ENCODE data around the gene SPHK1. TPM values are rescaled to one million over a fixed set of nuclear protein-coding genes. Genes with fewer than 3 reads are reported as not detected.

SPHK1 gene
- total RNA-seq, 4 donors from 2014 or later = 17.0 to 37.0 (median 22.8) TPM

DNA sequence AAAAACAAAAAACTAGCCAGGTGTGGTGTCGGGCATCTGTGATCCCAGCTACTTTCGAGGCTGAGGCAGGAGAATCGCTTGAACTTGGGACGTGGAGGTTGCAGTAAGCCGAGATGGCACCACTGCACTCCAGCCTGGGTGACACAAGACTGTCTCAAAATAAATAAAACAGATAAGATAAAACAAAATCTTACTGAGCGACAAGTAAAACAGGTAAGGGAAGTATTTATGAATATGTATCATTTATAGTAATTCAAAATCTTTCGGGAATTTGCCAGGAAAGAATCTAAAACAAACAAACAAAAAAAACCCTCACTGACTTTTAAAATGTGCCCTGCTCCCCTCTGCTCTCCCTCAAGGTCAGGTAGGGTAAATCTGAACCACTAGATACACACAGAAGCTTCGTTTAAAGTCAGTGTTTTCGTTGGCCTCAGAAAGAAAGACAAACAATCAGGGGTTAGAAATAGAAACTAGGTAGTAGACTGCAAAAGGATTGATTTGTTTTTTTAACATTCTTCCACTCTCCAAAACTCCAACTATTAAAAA is 32.8 kb upstream of the SPHK1 start:
- H3K27me3 ChIP-seq = no peaks in the 10 kb centered on the region
- peaks cover 6 to 35% (median 7%) of the 10 kb centered on the region in 3 donors for H3K4me1 ChIP-seq
- intact Hi-C loops (cut with DNase I) = no loop called here
- H3K4me3 ChIP-seq = peak overlapping the region in 1 of 4 donors; percentile 94
- 63 to 77% methylated on average over 9 of the region's 9 CpGs for WGBS, 2 donors
- no peak overlapping the region for H3K27ac ChIP-seq
- no peak for DNase-seq
- no peak for TF ChIP-seq POLR2A (IDR thresholded peaks at IDR 0.05)
- TF ChIP-seq, protein P1, sequence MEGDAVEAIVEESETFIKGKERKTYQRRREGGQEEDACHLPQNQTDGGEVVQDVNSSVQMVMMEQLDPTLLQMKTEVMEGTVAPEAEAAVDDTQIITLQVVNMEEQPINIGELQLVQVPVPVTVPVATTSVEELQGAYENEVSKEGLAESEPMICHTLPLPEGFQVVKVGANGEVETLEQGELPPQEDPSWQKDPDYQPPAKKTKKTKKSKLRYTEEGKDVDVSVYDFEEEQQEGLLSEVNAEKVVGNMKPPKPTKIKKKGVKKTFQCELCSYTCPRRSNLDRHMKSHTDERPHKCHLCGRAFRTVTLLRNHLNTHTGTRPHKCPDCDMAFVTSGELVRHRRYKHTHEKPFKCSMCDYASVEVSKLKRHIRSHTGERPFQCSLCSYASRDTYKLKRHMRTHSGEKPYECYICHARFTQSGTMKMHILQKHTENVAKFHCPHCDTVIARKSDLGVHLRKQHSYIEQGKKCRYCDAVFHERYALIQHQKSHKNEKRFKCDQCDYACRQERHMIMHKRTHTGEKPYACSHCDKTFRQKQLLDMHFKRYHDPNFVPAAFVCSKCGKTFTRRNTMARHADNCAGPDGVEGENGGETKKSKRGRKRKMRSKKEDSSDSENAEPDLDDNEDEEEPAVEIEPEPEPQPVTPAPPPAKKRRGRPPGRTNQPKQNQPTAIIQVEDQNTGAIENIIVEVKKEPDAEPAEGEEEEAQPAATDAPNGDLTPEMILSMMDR (IDR thresholded peaks at IDR 0.05) = no peak
- no peaks in the 10 kb centered on the region for H3K9me3 ChIP-seq
- H3K36me3 ChIP-seq = peaks cover 0 to 24% (median 6%) of the 10 kb centered on the region in 3 donors

DNA sequence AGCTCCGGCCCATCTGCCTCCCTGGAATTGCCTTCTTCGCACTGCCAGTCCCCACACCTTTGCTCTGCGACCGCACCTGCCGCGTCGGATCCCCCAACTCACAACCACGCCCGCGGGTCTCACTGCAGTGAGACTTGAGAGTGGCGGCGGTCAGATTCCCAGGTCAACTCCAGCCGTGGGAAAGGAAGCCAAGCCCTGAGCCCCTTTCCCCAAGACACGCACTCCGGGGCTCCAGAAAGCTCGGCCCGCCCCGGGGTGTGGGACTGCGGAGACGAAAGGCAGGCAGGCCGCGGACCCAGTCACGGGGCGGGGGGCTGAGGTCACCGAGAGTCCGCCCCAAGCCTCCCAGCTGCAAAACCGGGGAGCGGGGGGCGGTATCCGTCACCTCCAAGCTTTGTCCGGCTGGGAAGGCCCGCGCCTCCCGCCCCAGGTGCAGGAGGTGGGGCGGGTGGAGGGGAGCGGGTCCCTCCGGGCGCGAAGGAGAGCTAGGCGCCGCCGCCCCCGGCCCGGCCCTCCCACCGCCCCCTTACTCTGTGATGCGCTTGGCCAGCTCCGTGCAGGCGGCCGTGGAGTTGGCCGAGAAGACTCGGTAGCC is 31.3 kb upstream of the SPHK1 start:
- intact Hi-C loops (cut with DNase I) = no loop called here
- H3K4me1 ChIP-seq = peaks cover 6 to 43% (median 7%) of the 10 kb centered on the region in 3 donors
- H3K9me3 ChIP-seq = no peaks in the 10 kb centered on the region
- H3K36me3 ChIP-seq = peaks cover 0 to 9% (median 0%) of the 10 kb centered on the region in 3 donors
- DNase-seq = no peak
- H3K27me3 ChIP-seq = no peaks in the 10 kb centered on the region
- 0 to 1% methylated on average over 1 to 7 of the region's 51 CpGs for WGBS, 2 donors
- TF ChIP-seq, protein P1 (IDR thresholded peaks at IDR 0.05) = no peak
- no peak for TF ChIP-seq POLR2A (IDR thresholded peaks at IDR 0.05)
- H3K27ac ChIP-seq = peak overlapping the region; percentile 90 to 94 (median 92)
- peak overlapping the region; percentile 67 to 97 (median 91) for H3K4me3 ChIP-seq

DNA sequence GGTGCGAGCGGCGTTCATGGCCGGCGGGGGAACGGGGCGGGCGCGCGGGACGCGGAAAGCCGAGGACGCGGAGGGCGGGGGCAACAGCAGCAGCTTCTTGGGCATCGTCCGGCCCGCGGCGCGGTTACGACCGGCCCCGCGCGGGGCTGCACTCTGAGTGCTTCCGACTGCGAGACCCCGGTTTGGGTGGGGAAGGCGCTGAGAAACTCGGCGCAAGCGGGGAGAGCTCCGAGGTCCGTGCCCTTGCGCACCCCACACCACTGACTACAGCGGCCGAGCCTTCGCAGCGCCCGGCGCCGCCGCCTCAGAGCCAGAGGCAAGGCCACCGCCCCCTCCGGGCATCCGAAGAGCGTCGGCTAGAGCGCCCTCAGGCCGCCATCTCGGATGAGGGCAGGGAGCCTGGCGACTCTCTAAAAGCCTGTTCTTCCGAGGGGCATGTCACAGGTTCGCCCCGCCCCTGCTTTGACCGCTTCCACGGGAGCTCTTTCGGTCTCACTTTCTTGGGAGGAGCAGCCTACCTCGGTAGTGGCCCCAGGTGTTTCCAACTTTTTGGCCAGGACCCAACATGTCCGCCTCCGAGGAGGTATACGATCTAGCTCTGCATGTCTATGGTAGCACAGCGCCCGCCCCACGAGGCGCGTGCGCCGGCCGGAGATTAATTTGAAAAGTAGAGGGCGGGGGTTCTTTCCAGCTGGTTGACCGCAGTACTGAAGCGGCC is 30.7 kb upstream of the SPHK1 start, which contains the start of gene PRPSAP1:
Gene PRPSAP1, minus strand, starts transcription at position 318 of the 718 bp plus-strand sequence. Its CDS starts 213 bp downstream, at position 105.
- intact Hi-C loops (cut with DNase I) = no loop called here
- WGBS, 2 donors = no CpG with 5 or more reads among the region's 75 CpGs

DNA sequence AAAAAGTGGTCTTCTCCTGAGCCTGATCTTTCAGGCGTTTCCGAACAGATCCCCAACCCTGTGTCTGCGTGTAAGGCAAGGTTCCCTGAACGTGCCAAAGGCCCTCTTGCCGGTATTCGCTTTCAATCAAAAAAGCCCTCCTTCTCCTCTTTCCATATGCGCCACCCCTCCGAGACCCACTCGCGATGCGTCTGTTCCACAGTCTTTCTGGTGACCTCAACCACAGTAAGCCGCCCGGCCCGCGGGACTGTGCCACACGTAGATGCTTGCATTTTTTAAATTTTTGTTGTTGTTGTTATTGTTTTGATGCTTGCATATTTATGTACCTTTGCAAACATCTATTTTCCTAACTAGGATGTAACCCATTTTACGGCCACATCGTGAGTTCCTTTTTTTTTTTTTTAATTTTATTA is 30.1 kb upstream of the SPHK1 start:
- TF ChIP-seq, protein P1 (IDR thresholded peaks at IDR 0.05) = no peak
- no peak for TF ChIP-seq POLR2A (IDR thresholded peaks at IDR 0.05)
- Histone ChIP-seq H3K36me3 (no peaks in the 10 kb centered on the region), H3K27me3 (no peaks in the 10 kb centered on the region), H3K9me3 (no peaks in the 10 kb centered on the region), H3K4me1 (peaks cover 6 to 43% (median 7%) of the 10 kb centered on the region in 3 donors), H3K4me3 (peak overlapping the region; percentile 67 to 97 (median 91)), H3K27ac (peak overlapping the region; percentile 90 to 94 (median 92))
- WGBS, 2 donors = 0 to 1% methylated on average over 14 of the region's 18 CpGs
- DNase-seq = no peak
- intact Hi-C loops (cut with DNase I) = no loop called here

More for the DNA sequence above, 30.7 kb upstream of the SPHK1 start, which contains the start of gene PRPSAP1:
- TF ChIP-seq POLR2A (IDR thresholded peaks at IDR 0.05) = peak in 2 of 4 donors; percentile 82 to 89
- TF ChIP-seq, protein P1 (IDR thresholded peaks at IDR 0.05) = peak; percentile 25 to 52 (median 43)
- Histone ChIP-seq H3K27me3 (no peaks in the 10 kb centered on the region), H3K4me1 (peaks cover 6 to 43% (median 7%) of the 10 kb centered on the region in 3 donors), H3K27ac (peak within 1 kb of the TSS; percentile 90 to 94 (median 92)), H3K36me3 (peaks cover 0 to 3% (median 0%) of the 10 kb centered on the region in 3 donors), H3K4me3 (peak within 1 kb of the TSS; percentile 67 to 97 (median 91)), H3K9me3 (no peaks in the 10 kb centered on the region)
- peak; percentile 55 for DNase-seq

Data from esophagus squamous epithelium (tissue), 5 donors.